ENCODE data around the gene TMEM175.

GRCh38 chr4:893995-894705 is 38.1 kb upstream of the TMEM175 start:
- TF ChIP-seq ZNF737 (CRISPR knock-in tag; IDR thresholded peaks at IDR 0.05; ENCODE audit: borderline replicate concordance): no peak
- TF ChIP-seq ZNF263 (CRISPR knock-in tag; IDR thresholded peaks at IDR 0.05): no peak
- TF ChIP-seq CTCF (CRISPR knock-in tag; IDR thresholded peaks at IDR 0.05): no peak

Data from HepG2 (cell line).